NCI-H460 (cell line): ENCODE results near the gene MPND. TPM values are rescaled to one million over a fixed set of nuclear protein-coding genes. Genes with fewer than 3 reads are reported as not detected.
"Not testable (repeated sequence)": the region's sequence is repeated elsewhere in the genome, so short reads cannot be mapped to it uniquely, and the experiment has no call there.

Experiments used
- DNase-seq: peaks from one replicate; pipeline ENCODE4 v3.0.0-alpha.2; 2016; ENCODE audit warnings: low read depth; ENCODE audit errors: extremely low read depth
- total RNA-seq: library from RNA; depleted of rRNA; stranded (reverse); fragments of >200 nt; shearing (Covaris generic); gene quantifications from 2 replicates; pipeline ENCODE4 v1.2.3, GENCODE V29; 2014

MPND gene
- total RNA-seq, 1 experiment from 2014 or later = 3.5 TPM

DNA sequence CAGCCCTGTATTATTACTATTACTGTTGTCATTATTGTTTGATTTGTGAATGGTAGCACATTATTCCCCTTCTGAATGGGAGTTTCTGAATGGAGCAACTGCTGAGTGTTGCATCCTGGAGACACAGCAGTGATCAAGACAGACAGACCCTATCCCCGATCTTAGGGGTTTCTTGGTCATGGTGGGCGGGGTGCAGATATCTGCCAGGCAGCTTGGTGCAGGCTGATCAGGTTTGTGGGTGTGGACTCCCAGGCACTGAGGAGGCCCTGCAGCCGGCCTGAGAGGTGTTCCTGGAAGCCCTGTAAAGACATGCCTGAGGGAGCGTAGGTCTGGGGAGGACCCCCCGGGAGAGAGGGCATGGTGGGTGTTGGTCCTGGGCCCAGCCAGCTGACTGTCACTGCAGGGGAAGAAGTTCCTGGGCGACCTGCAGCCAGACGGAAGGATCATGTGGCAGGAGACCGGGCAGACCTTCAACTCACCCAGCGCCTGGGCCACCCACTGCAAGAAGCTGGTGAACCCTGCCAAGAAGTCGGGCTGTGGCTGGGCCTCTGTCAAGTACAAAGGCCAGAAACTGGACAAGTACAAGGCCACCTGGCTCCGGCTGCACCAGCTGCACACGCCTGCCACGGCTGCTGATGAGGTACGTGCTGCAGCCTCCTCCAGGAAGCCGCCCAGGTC, 2.1 kb downstream of the MPND start:
- DNase-seq = no peak

DNA sequence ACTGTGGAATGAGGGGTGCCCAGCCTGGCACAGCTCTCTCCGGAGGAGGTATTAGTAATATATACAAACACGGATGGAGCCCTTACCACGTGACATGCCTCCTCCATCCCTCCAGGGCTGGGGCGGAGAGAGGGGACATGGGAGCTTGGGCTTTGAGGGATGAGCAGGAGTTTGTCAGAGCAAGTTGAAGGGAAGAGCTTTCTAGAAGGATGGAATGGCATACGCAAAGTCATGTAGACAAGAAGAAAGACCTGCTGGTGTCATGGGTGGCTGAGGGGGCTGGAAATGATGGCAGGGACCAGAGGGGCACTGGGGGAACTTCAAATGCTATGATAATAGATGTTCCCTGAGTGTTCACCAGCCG, 2.6 kb downstream of the MPND start:
- DNase-seq = no peak

DNA sequence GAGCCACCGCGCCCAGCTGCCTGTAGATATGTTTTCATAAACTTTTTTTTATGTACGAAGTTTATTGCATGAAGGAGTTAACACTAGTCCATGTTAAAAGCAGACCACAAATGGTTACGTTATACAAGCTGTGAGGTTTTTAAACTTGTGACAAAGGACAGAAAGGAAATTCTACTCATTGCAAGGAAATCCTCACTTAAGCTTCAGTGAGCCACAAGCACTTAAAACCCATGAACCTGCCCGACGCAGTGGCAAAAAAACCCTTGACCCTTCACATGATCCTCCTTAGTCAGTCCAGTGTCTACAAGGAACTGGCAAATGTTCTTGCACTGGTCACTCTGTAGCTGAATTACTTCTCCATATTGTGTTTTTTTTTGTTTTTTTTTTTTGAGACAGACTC, 4.2 kb downstream of the MPND start:
- DNase-seq = no peak

DNA sequence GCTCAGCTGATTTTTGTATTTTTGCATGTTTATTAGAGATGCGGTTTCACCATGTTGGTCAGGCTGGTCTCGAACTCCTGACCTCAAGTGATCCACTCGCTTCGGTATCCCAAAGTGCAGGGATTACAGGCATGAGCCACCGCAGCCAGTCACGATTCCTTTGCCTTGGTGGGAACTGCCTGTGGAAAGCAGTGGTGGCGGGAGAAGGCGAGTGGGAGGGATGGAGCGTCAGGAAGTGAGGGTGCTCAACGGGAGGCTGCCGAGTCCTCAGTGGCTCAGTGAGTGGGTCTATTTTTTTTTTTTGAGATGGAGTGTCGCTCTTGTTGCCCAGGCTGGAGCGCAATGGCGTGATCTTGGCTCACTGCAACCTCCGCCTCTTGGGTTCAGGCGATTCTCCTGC, 5.9 kb downstream of the MPND start:
- DNase-seq = not testable (repeated sequence)

DNA sequence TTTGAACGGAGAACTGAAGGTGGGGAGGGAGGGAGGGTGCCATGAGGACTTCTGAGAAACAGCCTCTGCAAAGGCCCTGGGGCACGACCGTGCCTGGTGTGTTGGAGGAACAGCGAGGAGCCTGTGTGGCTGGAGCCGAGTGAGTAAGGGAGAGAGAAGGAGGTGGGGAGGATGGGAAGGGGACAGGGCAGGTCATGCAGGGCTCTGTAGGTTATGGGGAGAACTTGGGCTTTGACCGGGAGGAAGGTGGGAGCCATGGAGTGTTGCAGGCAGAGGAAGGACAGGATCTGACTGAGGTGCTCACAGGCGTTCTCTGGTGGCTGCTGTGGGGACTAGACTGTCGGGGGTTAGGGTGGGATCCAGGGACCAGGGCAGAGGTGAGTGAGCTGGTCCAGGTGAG, 6.7 kb downstream of the MPND start:
- DNase-seq = no peak

DNA sequence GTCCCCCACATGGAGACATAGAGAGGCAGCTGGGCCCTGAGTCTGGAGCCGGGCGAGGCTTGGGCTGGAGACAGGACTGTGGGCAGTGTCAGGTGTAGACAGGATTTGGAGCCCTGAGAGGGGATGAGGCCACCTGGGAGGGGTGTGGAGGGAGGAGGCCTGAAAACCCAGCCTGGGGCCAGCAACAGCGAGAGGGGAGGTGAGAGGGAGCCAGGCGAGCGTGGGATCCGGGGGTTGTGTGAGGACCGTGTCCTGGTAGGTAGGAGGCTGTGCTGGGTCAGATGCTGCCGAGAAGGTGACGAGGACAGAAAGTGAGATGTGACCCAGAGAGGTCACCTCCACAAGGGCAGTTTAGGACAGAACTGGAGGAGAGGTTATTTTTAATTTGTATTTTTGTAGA, 7.4 kb downstream of the MPND start:
- no peak for DNase-seq

DNA sequence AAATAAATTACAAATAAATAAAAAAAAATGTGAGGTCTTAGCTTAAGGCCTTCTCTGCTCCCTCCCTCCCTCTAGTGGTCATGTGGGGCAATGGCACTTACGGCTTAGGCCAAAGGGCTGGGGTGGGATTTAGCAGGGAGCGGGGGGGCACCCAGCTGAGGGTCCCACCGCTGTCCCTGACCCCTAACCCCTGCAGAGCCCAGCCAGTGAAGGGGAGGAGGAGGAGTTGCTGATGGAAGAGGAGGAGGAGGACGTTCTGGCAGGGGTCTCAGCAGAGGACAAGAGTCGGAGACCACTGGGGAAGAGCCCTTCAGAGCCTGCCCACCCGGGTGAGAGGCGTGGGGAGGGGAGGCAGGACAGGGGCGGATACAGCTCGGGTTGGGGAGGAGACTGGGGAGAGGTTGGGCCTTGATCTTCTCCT, 9.3 kb downstream of the MPND start:
- peak; percentile 36 for DNase-seq

DNA sequence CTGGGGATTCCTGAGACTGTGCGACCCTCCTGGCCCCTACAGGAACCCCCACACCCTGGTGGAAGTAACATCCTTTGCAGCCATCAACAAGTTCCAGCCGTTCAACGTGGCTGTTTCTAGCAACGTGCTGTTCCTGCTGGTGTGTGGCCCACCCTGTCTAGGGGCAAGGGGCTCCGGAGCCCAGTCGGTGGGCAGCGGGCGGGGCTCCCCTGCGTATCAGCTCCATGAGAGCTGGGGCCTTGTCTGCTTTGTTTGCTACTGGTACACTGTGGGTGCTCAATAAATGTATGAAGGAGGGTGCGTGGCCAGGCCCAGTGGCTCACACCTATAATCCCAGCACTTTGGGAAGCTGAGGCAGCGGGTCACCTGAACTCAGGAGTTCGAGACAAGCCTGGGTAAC, 10.9 kb downstream of the MPND start:
- no peak for DNase-seq

DNA sequence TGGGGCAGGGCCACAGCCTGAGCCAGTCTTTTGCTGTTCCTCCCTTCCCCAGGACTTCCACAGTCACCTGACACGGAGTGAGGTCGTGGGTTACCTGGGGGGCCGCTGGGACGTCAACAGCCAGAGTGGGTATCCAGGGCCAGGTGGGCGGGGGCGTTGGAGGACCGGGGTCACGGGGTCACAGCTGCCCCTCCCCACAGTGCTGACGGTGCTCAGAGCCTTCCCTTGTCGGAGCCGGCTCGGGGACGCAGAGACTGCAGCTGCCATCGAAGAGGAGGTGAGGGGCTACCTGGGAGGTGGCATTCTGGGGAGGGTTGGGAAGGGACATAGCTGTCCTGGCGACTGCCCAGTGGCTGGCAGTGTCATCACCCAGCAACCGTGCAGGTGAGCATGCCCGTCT, 11.5 kb downstream of the MPND start:
- DNase-seq = no peak

DNA sequence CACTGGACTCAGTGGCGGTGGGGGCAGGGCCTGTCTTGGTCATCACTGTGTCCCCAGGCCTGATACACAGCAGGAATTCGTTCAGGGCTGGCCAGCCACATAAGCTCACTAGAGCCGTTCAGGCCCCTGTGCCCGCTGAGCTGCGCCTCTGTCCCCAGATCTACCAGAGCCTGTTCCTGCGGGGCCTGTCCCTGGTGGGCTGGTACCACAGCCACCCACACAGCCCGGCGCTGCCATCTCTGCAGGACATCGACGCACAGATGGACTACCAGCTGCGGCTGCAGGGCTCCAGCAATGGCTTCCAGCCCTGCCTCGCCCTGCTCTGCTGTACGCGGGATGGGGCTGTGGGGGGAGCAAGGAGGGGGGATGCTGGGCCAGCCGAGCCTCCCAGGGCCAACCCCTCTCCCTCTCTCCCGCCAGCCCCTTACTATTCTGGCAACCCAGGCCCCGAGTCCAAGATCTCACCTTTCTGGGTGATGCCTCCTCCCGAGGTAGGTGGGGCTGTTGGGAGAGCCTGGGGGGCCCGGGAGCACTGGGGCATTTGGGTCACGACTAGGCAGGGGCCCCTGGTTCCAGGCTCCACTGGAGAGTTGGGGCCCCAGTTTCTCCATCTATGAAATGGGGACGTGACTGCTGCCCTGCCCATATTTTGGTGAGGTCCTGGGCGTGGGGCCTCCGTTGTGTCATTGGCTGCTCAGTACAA, 13.9 kb downstream of the MPND start:
- no peak for DNase-seq

DNA sequence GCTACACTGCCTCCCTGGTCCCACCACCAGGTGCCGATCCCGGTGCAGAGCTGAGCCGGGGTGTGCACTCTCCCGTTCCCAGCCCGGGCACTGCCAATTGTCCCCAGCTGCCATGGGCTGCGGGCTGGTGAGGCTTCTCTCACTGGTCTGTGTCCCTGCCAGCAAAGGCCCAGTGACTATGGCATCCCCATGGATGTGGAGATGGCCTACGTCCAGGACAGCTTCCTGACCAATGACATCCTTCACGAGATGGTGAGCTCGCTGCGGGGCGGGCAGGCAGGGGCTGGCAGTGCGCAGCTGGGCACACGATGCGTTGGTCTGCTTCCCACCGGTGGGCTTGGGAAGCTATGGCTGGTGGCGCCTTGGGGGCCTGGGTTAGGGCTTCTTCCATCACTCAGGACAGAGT, 14.6 kb downstream of the MPND start:
- DNase-seq = no peak

DNA sequence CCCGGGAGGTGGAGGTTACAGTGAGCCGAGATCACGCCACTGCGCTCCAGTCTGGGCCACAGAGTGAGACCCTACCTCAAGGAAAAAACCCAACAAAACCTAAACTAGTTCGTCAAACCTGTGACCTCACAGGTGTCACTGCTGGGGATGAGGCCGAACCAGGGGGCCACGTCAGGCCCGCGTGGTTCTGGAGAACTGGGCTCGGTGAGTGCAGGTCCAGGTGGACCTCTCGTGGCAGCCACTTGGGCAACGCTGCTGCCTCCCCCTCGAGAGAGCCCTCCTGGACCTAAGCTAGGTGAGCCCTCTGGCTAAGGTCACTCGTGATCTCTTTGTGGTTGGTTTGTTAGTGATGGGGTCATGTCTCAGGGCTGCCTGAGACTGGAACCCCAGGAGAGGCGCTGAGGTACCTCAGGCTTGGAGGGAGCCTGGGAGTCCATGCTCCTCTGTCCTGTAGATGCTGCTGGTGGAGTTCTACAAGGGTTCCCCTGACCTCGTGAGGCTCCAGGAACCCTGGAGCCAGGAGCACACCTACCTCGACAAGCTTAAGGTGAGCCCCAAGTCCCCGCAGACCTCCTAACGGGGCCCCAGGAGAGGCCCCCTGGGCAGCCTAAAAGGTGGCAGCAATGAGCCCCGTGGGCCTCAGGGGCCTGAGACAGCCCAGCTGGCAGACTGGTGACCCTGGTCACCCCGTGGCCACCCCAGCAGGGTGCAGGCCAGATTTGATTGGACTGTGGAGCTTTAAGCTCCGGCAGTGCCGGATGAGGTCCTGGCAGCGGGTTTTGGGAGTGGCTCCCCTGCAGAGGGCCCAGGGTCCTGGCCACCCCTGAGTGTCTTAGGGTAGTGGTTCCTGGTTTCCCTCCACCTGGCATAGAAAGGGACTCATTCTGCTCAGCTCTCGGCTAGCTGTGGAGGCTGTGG, 15.6 kb downstream of the MPND start:
- DNase-seq = no peak

DNA sequence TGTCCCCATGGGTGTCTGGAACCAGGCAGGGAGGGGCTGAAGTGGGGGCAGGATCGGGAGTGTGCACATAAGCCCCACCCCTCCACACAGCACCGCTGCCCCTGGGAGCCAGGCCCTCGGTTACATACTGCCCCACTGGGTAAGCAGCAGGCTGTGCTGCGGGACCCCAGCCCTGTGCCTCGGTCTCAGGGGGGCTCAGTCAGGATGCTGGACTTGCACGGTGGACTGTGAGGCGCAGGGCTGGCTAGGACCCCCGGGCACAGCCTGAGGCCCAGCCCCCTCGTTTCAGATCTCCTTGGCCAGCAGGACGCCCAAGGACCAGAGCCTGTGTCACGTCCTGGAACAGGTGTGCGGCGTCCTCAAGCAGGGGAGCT, 16.3 kb downstream of the MPND start:
- DNase-seq = no peak

DNA sequence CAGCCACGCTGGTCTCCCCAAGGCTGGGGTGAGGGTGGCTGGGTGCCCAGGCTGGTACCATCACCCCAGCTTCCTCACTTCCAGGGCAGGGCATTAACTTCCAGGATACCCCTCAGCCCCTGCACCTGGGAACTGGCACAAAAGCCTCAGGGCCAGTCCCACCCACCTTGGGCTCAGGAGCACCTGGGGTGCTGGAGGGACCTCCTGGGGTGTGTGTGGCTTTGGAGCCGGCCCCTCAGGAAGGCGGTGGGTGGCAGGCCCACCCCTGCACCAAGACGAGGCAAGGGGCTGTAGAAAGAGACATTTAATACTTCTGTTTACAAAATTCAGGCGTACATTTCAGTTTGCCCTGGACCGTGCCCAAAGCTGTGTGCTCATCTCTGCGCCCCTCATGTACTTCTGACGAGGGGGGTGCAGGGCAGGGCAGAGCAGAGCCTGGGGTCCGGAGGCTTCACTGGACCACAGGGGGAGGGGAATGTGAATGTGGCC, 16.8 kb downstream of the MPND start:
- no peak for DNase-seq

DNA sequence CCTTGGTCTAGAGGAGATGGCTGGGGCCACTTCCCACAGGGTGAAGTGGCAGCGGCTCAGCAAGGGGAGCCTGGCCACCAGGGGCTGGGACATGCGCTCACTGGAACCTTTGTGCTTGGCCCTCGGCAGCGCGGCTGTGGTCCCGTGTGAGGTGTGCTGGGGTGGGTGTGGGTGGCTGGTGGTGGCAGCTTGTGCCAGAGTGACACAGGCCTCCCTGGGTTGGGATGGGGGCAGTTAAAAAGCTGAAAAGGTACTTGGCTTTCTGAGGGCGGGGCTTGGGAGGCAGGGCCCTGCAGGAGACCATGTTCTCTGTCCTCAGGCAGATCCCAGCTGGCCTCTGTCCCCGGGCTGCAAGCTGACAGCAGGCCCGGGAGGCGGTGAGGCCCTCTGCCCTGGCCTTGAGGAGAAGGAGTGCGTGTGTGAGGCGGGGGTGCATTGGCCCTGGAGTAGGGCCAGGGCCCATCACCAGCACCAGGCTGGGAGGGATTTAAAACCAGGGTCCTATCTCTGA, 17.3 kb downstream of the MPND start:
- DNase-seq = no peak

DNA sequence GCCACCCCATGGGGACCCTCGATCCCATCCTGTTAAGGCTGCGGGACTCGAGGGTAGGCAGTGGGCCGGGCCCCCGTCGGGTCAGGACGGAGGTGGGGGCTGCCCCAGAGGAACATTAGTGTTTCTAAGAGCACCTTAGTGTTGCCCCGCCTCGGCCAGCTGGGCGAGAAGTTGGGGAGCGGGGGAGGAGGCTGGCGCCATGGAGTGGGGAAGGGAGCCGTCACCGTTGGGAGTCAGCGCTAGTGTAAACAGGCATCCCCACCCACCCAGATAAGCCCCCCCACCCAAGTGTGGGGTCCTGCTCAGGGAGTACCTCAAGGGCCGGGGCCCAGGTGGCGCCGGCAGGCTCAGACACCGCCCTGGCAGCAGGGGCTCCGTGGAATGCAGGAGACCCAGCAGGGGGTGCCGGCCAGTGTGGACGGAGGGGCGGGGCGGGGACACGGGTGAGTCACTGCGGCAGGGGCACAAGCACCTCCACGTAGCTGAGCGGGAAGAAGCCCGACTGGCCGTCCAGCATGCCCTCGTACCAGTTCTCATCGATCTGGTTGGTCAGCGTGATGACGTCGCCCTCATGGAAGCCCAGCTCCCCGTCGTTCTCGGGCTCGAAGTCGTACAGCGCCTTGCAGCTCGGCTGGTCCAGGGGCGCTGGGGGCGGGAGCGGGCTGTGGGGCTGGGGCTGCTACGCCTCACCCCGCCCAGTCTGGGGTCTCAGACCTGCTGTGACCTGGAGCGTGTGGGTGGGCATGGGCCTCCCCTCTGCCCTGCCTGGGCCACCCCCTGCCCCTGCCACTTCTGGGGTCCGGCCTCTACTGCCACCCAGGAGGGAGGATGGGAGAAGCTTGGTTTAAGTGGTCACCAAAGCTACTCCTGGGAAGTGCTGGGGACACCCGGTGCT, 18.0 kb downstream of the MPND start:
- DNase-seq = no peak

DNA sequence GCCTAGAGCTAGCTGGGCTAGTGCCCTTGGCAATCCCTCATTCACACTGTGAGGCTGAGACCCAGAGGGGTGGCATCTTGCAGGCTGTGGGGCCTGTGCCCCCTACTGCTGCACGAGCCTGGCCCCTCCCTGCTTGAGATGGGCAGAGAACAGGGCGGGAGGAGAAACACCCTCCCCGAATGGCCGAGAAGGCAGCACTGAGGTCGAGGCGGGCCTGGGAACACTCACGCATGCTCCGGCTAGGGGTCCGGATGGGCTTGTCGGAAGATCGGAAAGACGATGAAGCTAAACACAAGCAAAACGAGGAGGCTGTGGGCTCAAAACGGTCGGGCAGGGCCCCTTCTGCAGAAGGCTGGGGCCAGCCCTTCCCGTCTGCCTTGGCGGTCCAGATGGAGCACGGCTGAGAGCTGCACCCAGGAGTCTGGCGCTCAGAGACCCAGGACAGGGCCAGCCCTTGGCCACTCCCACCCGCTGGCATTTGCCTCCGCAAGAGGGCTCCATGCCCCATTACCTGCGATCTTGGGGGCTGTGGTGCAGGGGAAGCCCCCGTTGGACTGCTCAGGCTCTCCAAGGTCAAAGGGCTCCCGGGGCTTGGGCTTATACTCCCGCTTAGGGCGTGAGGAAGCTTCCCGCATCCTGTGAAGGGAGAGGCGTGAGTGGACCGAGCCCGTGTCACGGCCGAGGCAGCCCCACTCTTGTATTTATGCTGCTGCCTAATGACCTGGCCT, 18.9 kb downstream of the MPND start:
- no peak for DNase-seq

DNA sequence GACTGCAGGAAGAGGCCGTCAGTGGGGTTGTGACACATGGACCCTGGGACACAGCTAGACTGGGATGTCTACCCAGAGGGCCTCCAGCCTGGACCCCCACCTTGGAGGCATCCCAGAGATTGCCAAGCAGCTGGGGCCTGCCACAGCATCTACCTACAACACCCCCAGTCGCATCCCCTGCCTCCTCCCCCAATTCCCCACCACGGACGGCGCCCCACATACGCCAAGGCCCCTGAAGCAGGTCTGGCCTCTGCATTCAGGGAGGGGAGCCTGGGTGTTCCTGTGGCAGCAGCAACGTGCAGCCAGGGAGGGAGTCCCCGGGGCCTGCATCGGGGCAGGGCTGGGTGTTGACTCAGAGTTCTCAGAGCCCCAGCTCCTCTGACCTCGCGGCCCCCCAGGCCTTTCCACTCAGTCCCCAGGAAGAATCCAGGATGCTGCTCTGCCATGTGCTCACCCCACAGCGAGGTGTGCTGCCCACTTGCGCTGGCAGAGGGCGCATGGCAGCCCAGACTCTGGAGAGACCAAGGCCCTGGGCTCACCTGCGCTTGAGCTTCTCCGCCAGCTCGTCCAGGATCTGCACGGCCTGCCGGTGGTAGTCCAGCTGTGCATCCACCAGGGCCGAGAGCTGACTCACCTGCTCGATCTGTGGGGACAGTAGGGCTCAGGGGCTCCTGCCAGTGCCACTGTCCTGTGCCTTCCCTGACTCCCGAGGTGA, 19.6 kb downstream of the MPND start:
- no peak for DNase-seq
